Pons (tissue), 1 donor: ENCODE measurements around the gene MCC.

Source experiments
- DNase-seq: peaks from one replicate; pipeline ENCODE4 v3.0.0-alpha.2; 2016; ENCODE audit warnings: low spot score

Gene MCC

GRCh38 chr5:113223831-113224604 lies 264.2 kb downstream of the MCC start:
- DNase-seq, result no peak

DNA sequence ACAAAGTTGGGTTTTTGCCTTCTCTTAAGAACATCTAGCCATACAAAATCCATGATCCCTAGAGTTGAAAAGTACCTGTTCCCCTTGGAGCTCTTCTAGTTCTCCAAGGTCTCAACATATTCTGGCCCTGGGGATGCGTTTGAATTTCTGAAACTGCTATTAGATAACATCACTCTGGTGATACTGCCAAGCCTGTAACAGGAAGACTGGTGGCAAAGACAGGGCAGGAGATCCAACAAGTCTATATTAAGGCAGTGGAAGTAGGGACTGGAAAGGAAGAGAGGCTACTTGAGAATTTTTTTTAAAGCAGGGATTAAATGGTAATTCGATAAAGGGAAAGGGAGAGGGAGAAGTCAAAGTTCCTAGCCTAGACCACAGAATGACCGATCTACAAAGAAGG lies 264.9 kb downstream of the MCC start:
- no peak for DNase-seq

DNA sequence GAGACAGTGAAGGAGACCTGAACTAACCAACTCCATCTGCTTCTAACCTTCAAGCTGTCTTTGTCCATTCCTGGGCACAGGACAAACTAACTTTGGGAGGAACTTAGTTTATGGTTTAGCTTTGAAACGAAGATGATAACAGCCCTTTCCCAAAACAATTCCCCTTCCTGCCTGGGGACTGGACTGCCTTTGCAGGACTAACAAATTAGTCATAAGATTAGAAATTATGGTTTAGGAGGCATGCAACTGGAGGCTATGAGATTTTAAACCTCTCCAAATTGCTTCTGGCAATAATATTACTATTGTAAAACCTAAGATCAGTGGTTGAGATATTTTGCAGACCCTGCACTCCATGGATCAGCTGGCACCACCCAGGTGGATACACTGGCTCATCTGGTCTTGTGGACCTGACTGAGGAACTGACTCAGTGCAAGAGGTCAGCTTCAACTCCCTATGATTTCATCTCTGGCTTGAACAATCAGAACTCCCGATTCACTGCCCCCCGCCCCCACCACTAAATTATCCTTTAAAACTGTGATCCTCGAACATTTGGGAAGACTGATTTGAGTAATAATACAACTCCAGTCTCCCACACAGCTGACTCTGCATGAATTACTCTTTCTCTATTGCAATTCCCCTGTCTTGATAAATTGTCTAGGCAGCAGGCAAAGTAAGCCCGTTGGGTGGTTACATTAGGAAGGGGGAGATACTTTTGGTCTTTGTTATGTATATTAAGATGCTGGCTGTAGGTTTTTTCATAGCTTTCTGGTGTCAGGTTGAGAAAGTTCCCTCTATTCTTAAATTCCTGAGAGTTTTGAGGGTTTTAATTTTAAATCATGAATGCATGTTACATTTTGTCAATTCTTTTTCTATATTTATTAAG lies 266.7 kb downstream of the MCC start:
- DNase-seq, result no peak

DNA sequence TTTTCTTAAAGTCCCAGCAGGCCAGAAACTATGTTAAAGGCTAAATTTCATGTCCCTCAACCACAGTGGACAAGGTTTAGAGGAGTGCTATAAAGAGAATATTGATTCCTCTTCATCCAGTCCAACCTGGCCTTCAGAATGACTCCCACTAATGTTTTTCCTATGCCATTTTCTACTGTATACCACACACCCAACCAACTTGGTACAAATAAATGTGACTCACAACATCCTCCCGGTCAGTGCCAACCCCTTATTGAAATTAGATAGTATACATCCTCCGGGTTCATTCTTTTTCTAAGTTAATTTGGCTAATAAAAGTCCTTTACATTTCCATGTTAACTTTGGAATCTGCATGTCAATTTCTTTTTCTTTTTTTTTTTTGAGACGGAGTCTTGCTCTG lies 268.6 kb downstream of the MCC start:
- no peak for DNase-seq

DNA sequence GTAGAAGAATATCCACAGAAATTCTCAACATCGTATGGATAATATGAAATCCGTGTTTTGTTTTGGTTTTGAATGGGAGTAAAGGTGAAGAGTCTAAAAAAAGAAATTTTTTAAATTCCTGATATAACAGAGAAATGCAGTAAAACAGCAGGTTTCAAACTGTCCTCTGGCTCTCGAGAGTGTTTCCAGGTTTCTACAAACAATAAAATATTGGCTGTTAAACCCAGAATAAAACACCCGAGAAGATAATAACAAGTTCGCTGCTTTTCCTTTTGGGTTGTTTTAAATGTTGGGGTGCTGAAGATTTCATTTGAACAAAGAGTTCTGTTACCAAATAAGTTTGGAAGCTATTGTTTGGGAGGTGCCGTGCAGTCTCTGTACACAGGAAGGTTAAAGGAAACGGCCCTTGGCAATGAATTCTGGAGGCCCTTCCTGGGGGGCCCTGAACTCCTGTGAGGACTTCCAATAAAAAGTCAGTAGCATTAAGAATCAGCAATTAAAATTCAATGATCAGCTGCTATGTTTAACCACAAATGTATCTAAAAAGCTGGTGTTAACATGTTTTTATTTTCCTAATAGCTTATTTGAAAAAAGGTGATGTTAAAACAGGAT lies 269.2 kb downstream of the MCC start:
- no peak for DNase-seq

- DNase-seq, result no peak
Observed at GRCh38 chr5:113218200-113218599, 270.1 kb downstream of the MCC start.

DNA sequence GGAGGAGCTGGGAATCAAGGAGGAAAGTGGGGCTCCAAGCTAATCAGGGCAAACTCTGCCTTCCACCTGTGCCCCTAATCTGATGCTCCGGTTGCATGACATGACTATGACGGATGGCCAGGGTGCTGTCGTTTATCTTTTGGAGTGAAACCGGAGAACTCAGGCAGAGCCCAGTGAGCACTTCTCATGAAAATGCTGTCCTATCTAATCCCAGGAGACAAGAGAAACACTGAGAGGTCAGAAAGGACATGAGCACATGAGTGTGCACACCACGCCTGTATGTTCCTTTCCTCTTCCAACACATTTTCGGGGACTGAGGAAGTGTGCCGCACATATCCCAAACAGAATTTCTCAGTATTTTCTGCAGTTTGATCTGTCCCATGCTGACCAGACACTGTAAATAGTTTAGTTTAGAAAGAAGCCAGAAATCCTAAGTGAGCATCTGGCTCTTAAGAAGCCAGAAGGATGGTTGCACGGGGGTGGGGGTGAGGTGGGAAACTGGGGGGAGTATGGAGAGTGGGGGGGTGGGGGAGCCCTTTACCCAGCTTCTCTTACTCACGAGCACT lies 270.6 kb downstream of the MCC start:
- no peak for DNase-seq

DNA sequence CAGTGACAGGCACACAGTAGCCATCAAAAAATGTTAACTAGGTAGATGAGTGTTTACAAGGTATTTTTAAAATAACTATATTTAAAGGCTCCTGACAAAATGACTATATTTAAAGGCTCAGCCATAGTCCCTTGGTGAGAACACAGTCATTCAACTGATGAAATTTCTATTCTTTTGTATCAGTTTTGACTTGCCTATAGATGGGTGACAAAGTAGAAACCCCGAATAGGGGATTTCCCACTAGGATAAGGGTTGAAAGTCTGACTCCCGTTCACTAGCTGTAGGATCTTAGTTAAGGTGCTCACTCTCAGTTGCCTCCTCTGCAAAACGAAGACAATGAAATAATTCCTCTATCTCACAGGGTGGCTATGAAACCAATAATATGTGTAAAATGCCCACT lies 271.7 kb downstream of the MCC start:
- no peak for DNase-seq

DNA sequence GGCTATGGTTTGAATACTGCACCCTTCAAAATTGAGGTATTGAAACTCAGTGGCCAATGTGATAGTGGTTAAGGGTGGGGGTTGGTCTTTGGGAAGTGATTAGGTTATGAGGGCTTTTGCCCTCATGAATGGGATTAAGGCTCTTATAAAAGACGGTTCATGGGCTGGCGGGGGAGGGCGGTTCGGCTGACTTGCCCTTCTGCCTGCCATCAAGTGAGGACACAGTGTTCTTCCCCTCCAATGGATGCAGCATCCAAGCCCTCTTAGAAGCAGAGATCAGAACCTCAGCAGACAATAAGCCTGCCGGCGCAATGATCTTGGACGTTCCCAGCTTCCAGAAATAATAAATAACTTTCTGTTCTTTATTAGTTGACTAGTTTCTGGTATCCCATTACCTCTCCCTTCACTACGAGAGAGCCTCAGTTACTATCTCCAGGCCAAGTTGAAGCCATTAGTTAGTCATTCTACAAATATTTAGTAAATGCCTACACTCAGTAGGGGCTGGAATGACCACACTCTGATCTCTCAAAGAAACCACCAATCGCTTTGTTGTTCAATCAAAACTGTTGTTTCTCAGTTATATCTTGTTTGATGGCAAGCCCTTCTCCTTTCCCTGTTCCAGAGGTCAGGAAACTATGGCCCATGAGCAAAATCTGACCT lies 272.7 kb downstream of the MCC start:
- DNase-seq, result no peak

- DNase-seq, result no peak
Observed at GRCh38 chr5:113214606-113215323, 273.5 kb downstream of the MCC start.

- peak; percentile 66 for DNase-seq
Observed at GRCh38 chr5:113213551-113214425, 274.5 kb downstream of the MCC start.

DNA sequence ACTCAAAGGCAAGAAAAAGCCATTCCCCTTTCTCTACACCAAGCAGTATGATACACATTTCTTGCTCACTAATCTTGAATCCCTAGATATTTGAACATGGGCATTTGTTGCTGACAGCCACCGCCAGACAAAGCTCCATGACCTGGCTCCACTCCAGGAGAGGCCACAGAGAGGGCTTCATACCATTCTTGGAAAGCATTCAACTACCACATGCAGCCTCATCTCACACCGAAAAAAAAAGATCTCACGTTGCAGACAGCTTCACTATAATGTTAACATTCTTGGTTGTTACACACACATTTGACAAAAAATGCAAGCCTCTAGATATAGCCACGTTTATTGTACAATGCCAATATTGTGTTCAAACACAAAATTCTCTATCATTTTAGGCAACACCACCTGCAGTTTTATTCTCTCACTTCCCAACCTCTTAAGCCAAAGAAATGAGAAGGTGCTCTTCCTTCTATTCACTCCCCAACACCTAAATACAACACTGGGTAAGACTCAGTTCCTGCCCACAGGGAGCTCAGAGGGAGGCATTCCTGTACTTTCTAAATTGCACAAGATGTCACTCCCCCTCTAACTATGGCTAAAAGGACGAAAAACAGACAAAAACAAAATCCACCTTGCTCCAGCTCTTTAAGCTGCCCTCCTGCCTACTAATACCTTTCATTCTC lies 275.9 kb downstream of the MCC start:
- peak; percentile 68 for DNase-seq

- DNase-seq, result no peak
Observed at GRCh38 chr5:113209498-113209897, 278.8 kb downstream of the MCC start.

GRCh38 chr5:113205807-113206206 lies 282.4 kb downstream of the MCC start:
- DNase-seq, result peak; percentile 69

- DNase-seq, result no peak
Observed at GRCh38 chr5:113205323-113205722, 282.9 kb downstream of the MCC start.

- DNase-seq, result peak; percentile 51
Observed at GRCh38 chr5:113204525-113205161, 283.6 kb downstream of the MCC start.

DNA sequence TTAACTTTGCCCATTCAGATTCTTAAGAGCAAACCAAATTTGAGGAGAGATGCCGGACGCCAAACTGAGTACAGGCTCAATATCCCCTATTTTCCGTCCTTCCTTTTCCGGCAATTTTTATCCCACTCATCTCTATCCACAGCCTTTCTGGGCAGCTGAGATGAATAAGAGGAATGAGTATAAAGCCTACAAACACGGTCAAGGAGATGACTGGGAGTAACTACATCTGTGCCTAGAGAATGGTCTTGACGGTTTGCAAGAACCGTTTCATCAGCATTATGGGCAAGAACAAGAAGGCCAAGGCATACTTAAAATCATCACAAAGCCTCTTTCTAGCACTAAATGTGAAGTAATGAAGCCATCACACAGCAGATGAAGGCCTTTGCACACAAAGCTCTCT lies 284.3 kb downstream of the MCC start:
- DNase-seq, result no peak

DNA sequence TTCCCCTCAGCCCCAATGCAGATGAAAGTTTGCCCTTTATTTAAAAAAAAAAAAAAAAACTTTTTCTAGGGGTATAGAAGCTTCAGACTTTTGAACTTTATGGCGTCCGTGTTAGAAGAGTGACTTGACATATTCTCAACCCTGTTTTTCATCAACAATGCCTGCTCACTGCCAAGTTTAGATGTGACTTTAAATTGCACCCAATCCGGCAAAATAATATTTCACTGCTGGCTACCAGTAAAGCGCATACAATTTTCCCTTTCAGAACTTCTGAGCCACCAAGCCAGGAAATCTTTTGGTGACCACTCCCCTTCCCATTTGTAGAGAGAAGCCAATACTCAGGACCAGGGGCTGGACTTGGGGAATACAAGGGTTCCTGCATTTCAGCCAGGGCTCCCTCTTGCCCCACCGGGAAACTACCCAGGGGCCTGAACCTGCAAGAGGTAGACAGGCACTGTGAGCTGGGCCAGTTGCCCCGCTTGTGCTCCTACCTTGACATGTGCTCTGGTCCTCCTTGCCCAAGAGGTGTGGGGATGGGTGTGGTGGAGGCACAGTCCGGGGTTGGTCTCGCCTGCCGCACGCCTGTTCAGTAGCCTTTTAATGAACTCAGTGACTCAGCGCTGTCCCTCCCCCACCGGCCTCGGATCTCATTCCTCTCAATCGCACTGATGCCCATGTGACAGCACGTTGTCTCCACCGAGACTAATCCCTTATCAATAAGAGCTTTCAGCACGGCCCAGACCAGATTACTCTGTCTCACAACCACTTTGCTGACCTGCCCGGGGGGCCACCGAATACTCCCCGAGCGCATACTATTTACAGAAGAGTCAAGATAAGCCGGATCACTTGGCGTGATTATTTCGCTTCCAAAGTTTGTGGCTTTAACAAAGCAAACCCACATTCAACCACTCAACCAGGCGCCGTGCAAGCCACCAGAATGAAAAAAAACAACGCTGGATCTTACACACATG lies 285.2 kb downstream of the MCC start:
- DNase-seq, result no peak
